Upper lobe of left lung (tissue), 6 donors: Measurements from ENCODE around the gene TCF7. TPM values are rescaled to one million over a fixed set of nuclear protein-coding genes. Genes with fewer than 3 reads are reported as not detected.
A peak's percentile ranks its signal among the peaks of the same experiment; 100 is the strongest.

ENCODE experiments used
- ATAC-seq, 2 donors: fragments of 200-7000 bp; cut with Tn5 transposase; one replicate each; pipeline ENCODE4 v1.9.1; 2022; ENCODE audit warnings: mild to moderate bottlenecking in 2 of 2, moderate library complexity in 2 of 2; ENCODE audit not compliant: low FRiP score in 2 of 2
- DNase-seq, 2 donors: peaks; one replicate each; pipeline ENCODE4 v3.0.0-alpha.2; 2019 to 2020
- H3K27ac ChIP-seq, 4 donors: fragments of 200-600 bp; sonication (generic); one replicate each; pipeline ENCODE4 v1.5.1; 2016 to 2019
- H3K27me3 ChIP-seq, 4 donors: fragments of 200-600 bp; sonication (generic); one replicate each; pipeline ENCODE4 v1.5.1; 2017 to 2019
- H3K36me3 ChIP-seq, 4 donors: fragments of 200-600 bp; sonication (generic); one replicate each; pipeline ENCODE4 v1.5.1; 2016 to 2019
- H3K4me1 ChIP-seq, 4 donors: fragments of 200-600 bp; sonication (generic); one replicate each; pipeline ENCODE4 v1.5.1; 2018 to 2019
- H3K4me3 ChIP-seq, 4 donors: fragments of 200-600 bp; sonication (generic); one replicate each; pipeline ENCODE4 v1.5.1; 2017 to 2019; ENCODE audit warnings: mild to moderate bottlenecking in 2 of 4, moderate library complexity in 1 of 4
- H3K9me3 ChIP-seq, 4 donors: fragments of 200-600 bp; sonication (generic); one replicate each; pipeline ENCODE4 v1.5.1; 2018 to 2019
- CTCF ChIP-seq, 6 experiments: fragments of 450-650 bp in 4 of 6; fragments of 200-600 bp in 2 of 6; sonication (generic) in 2 of 6; IDR thresholded peaks; one replicate each; pipeline ENCODE4 v1.5.1; 2016 to 2019; ENCODE audit warnings: antibody characterized with exemption in 6 of 6
- EP300 ChIP-seq, 4 donors: sonication (generic); formaldehyde crosslinking; IDR thresholded peaks; one replicate each; pipeline ENCODE4 v1.5.1; 2017; ENCODE audit warnings: antibody characterized with exemption in 4 of 4, control low read depth in 2 of 4
- POLR2A ChIP-seq, 4 donors: fragments of 450-650 bp; IDR thresholded peaks; one replicate each; pipeline ENCODE4 v1.5.1; 2016 to 2017; ENCODE audit warnings: antibody characterized with exemption in 4 of 4, mild to moderate bottlenecking in 2 of 4
- POLR2AphosphoS5 ChIP-seq, 2 donors: sonication (generic); formaldehyde crosslinking; IDR thresholded peaks; one replicate each; pipeline ENCODE4 v1.5.1; 2017; ENCODE audit warnings: antibody characterized with exemption in 2 of 2
- WGBS, 2 donors: methylation state at CpG; one replicate each; pipeline ENCODE4 v1.1.5; 2017 to 2018; 5-methylcytosine and 5-hydroxymethylcytosine counted together
- total RNA-seq, 6 donors: library from RNA; depleted of rRNA in 4 of 6; stranded (reverse); fragments of >200 nt in 4 of 6; gene quantifications; one replicate each; pipeline versions ENCODE4 v1.1.0 to v1.2.1, GENCODE V29; 2016 to 2021
- donor health status: DM: no; HTN: no; CAD: no; lungs with moderate emphysema.
- donor health status: DM: no; HTN: yes; CAD: no; lungs with severe emphysema.

The TCF7 gene
- total RNA-seq, 6 donors from 2014 or later: 3.5 to 7.4 (median 5.8) TPM

DNA sequence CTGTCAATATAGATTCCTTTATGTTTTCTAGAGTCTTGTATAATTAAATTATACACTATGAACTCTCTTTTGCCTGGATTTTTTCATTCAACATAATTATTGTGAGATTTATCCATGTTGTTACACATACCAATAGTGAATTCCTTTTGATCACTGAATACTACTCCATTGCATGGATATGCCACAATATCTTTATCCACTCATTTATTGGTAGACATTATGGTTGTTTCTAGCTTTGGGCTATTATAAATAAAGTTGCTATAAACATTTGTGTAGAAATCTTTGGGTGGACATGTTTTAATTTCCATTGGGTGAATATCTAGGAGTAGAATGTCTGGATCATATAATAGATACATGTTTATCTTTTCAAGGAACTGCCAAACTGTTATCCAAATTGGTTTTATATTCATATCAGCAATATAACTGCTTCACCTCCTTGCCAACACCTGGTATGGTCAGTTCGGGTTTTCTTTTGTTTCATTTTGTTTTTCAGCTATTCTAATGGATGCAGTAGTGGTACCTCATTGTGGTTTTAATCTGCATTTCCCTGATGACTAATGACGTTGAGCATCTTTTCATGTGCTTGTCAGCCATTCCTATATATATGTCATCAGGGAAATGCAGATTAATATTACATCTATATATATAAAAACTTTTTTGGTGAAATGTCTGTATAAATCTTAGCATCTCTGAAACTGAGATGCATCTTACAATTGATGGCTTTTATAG is 32.1 kb upstream of the TCF7 start:
- Histone ChIP-seq H3K9me3 (no peaks in the 10 kb centered on the region), H3K27ac (no peak overlapping the region), H3K36me3 (no peaks in the 10 kb centered on the region), H3K4me1 (no peaks in the 10 kb centered on the region), H3K27me3 (no peaks in the 10 kb centered on the region), H3K4me3 (no peak overlapping the region)
- DNase-seq (no peak), ATAC-seq (no peak)
- WGBS, 2 donors: 69 to 73% methylated on average over 2 of the region's 2 CpGs
- TF ChIP-seq POLR2A (IDR thresholded peaks at IDR 0.05): no peak

DNA sequence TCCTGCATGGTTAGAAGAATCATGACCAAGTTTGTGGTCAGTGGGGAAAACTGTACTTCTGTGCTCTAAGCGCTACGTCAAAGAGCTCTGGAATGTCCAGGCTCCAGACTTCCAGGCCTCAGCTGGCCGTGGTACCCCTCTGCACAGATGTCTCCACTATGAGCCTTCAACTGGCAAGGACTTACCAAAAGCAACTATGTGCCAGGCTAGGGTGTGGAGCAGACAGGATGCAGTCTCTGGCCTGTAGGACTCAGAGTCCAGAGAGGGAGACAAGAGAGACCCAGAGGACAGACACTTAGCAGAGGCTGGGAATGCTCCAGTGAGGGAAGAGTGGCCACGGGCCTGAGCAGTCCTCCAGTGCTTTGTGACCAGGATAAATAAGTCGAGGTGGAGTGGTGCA is 31.0 kb upstream of the TCF7 start:
- Histone ChIP-seq H3K27ac (no peak overlapping the region), H3K9me3 (no peaks in the 10 kb centered on the region), H3K4me3 (no peak overlapping the region), H3K36me3 (no peaks in the 10 kb centered on the region), H3K27me3 (no peaks in the 10 kb centered on the region), H3K4me1 (no peaks in the 10 kb centered on the region)
- WGBS, 2 donors: 67 to 85% methylated on average over 5 of the region's 5 CpGs
- peak in 1 of 2 donors; percentile 40 for ATAC-seq
- no peak for DNase-seq
- TF ChIP-seq CTCF (IDR thresholded peaks at IDR 0.05) (no peak), POLR2A (IDR thresholded peaks at IDR 0.05) (no peak), POLR2AphosphoS5 (IDR thresholded peaks at IDR 0.05) (no peak), EP300 (IDR thresholded peaks at IDR 0.05) (no peak)

DNA sequence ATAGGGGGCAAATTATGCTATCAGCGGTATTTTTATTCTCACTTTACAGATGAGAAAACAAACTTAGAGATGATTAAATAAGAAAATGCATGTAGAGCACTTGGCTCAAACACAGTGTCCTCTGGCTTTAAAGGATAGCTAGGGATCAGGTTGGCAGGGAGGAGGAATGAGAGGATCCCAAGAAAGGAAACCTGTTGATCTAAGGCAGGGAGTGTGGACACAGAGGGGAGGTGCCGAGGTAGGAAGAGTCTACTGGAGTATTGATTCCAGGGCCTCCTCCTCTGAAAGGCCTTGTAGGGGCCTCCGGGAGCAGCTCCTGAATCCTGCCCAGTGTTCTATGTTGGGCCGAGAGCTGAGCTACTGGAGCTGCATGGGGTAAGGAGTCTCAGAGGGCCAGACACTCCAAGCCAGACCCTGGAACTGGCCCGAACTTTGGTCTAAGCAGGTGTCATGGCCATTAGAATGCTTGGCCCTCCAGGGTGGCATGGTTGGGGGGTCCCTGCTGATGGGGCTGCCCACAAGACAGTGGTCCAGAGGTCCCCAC is 30.4 kb upstream of the TCF7 start:
- ATAC-seq (peak in 1 of 2 donors; percentile 31), DNase-seq (no peak)
- TF ChIP-seq POLR2AphosphoS5 (IDR thresholded peaks at IDR 0.05) (no peak), EP300 (IDR thresholded peaks at IDR 0.05) (no peak), POLR2A (IDR thresholded peaks at IDR 0.05) (no peak), CTCF (IDR thresholded peaks at IDR 0.05) (no peak)
- Histone ChIP-seq H3K4me3 (no peak overlapping the region), H3K36me3 (no peaks in the 10 kb centered on the region), H3K4me1 (no peaks in the 10 kb centered on the region), H3K9me3 (no peaks in the 10 kb centered on the region), H3K27ac (no peak overlapping the region), H3K27me3 (no peaks in the 10 kb centered on the region)
- WGBS, 2 donors: 87 to 94% methylated on average over 4 to 5 of the region's 5 CpGs

GRCh38 chr5:134084570-134084969 is 29.9 kb upstream of the TCF7 start:
- Histone ChIP-seq H3K27me3 (no peaks in the 10 kb centered on the region), H3K4me1 (no peaks in the 10 kb centered on the region), H3K36me3 (no peaks in the 10 kb centered on the region), H3K9me3 (no peaks in the 10 kb centered on the region), H3K4me3 (no peak overlapping the region), H3K27ac (no peak overlapping the region)
- DNase-seq (no peak), ATAC-seq (no peak)
- TF ChIP-seq CTCF (IDR thresholded peaks at IDR 0.05): no peak
- no peak for TF ChIP-seq POLR2A (IDR thresholded peaks at IDR 0.05)
- TF ChIP-seq POLR2AphosphoS5 (IDR thresholded peaks at IDR 0.05): no peak
- no peak for TF ChIP-seq EP300 (IDR thresholded peaks at IDR 0.05)
- 50 to 89% methylated on average over 2 of the region's 2 CpGs for WGBS, 2 donors

- WGBS, 2 donors: 89 to 90% methylated on average over 4 to 6 of the region's 6 CpGs
- TF ChIP-seq EP300 (IDR thresholded peaks at IDR 0.05) (no peak), CTCF (IDR thresholded peaks at IDR 0.05) (no peak)
- no peak for ATAC-seq
Observed at GRCh38 chr5:134085411-134085810, 29.1 kb upstream of the TCF7 start.

More at GRCh38 chr5:134085411-134085810, 29.1 kb upstream of the TCF7 start:
- Histone ChIP-seq H3K4me1 (no peaks in the 10 kb centered on the region), H3K27me3 (no peaks in the 10 kb centered on the region), H3K36me3 (no peaks in the 10 kb centered on the region), H3K4me3 (no peak overlapping the region), H3K9me3 (no peaks in the 10 kb centered on the region), H3K27ac (no peak overlapping the region)
- no peak for DNase-seq
